GM23338 (cell line): ENCODE results near the gene DLGAP4. TPM values are rescaled to one million over a fixed set of nuclear protein-coding genes. Genes with fewer than 3 reads are reported as not detected.

Experiments
- ATAC-seq: fragments of 200-7000 bp; cut with Tn5 transposase; 3 replicates; pipeline ENCODE4 v1.9.1; 2020
- DNase-seq: peaks from one replicate; pipeline ENCODE4 v3.0.0-alpha.2; 2015; ENCODE audit warnings: low spot score
- H2AFZ ChIP-seq: fragments of 200-600 bp; sonication (generic); 2 replicates; pipeline ENCODE4 v1.8.0; 2016; ENCODE audit warnings: antibody characterized with exemption, mild to moderate bottlenecking, moderate library complexity
- H3F3A ChIP-seq: fragments of 200-600 bp; sonication (generic); replicated peaks from 2 replicates; pipeline ENCODE4 v1.8.0; 2017; ENCODE audit warnings: antibody characterized with exemption, mixed run types, low read depth
- H3K27ac ChIP-seq: fragments of 200-600 bp; sonication (generic); 2 replicates; pipeline ENCODE4 v1.6.1; 2016; ENCODE audit warnings: low read depth
- H3K27me3 ChIP-seq: fragments of 200-600 bp; sonication (generic); 2 replicates; pipeline ENCODE4 v1.8.0; 2016; ENCODE audit warnings: mild to moderate bottlenecking, mixed run types, moderate library complexity; ENCODE audit not compliant: insufficient read depth
- H3K36me3 ChIP-seq: fragments of 200-600 bp; sonication (generic); 2 replicates; pipeline ENCODE4 v1.8.0; 2016; ENCODE audit warnings: mild to moderate bottlenecking; ENCODE audit not compliant: insufficient read depth
- H3K4me1 ChIP-seq: fragments of 200-600 bp; sonication (generic); 2 replicates; pipeline ENCODE4 v1.8.0; 2016; ENCODE audit warnings: mild to moderate bottlenecking, moderate library complexity; ENCODE audit not compliant: insufficient read depth
- H3K4me2 ChIP-seq: fragments of 200-600 bp; sonication (generic); 2 replicates; pipeline ENCODE4 v1.7.1; 2017; ENCODE audit warnings: mixed run types
- H3K4me3 ChIP-seq: fragments of 200-600 bp; sonication (generic); 2 replicates; pipeline ENCODE4 v1.6.1; 2016; ENCODE audit warnings: mixed run types
- H3K79me2 ChIP-seq: fragments of 200-600 bp; sonication (generic); replicated peaks from 2 replicates; pipeline ENCODE4 v1.8.0; 2017; ENCODE audit warnings: mild to moderate bottlenecking; ENCODE audit not compliant: insufficient read depth
- H3K9me2 ChIP-seq: fragments of 200-600 bp; sonication (generic); 2 replicates; pipeline ENCODE4 v1.8.0; 2017; ENCODE audit not compliant: insufficient read depth
- H4K20me1 ChIP-seq: fragments of 200-600 bp; sonication (generic); replicated peaks from 2 replicates; pipeline ENCODE4 v1.8.0; 2017; ENCODE audit warnings: mild to moderate bottlenecking; ENCODE audit not compliant: insufficient read depth
- H3K27ac Mint-ChIP-seq: 2 replicates; pipeline ENCODE4 v1.8.0; 2020; ENCODE audit warnings: inconsistent platforms, mild to moderate bottlenecking, moderate library complexity, mixed read lengths
- H3K27me3 Mint-ChIP-seq: 3 replicates; pipeline ENCODE4 v1.8.0; 2022; ENCODE audit warnings: low read depth, mild to moderate bottlenecking, moderate library complexity, mixed read lengths, inconsistent platforms; ENCODE audit not compliant: insufficient read depth, poor library complexity
- H3K36me3 Mint-ChIP-seq: 3 replicates; pipeline ENCODE4 v1.8.0; 2021; ENCODE audit warnings: low read depth, mild to moderate bottlenecking, inconsistent platforms, moderate library complexity, mixed read lengths
- H3K4me1 Mint-ChIP-seq: 3 replicates; pipeline ENCODE4 v1.8.0; 2020; ENCODE audit warnings: mild to moderate bottlenecking, inconsistent platforms, mixed read lengths
- H3K4me3 Mint-ChIP-seq: 3 replicates; pipeline ENCODE4 v1.8.0; 2021; ENCODE audit warnings: moderate library complexity, mild to moderate bottlenecking, inconsistent platforms, mixed read lengths
- H3K9me3 Mint-ChIP-seq: 3 replicates; pipeline ENCODE4 v1.8.0; 2020; ENCODE audit warnings: moderate library complexity, mild to moderate bottlenecking, inconsistent platforms, mixed read lengths
- CREB1 ChIP-seq: fragments of 250-450 bp; sonication (Bioruptor Pico); IDR thresholded peaks from 2 replicates; pipeline ENCODE4 v1.5.0; 2020; ENCODE audit warnings: low read depth, mild to moderate bottlenecking, moderate library complexity
- CTCF ChIP-seq, 2 experiments: fragments of 200-600 bp in 1 of 2; sonication (generic) in 1 of 2; conservative IDR thresholded peaks; 2 replicates each; pipeline versions ENCODE4 v1.5.1 to v1.6.1; 2016 to 2017; ENCODE audit warnings: antibody characterized with exemption in 2 of 2, low read depth in 2 of 2, mild to moderate bottlenecking in 2 of 2, moderate library complexity in 1 of 2
- EZH2 ChIP-seq: fragments of 200-600 bp; sonication (generic); IDR thresholded peaks from one replicate; pipeline ENCODE4 v1.8.0; 2017; ENCODE audit warnings: antibody characterized with exemption, mild to moderate bottlenecking, low read depth; ENCODE audit not compliant: unreplicated experiment
- EZH2phosphoT487 ChIP-seq: fragments of 200-600 bp; sonication (generic); IDR thresholded peaks from one replicate; pipeline ENCODE4 v1.8.1; 2018; ENCODE audit warnings: antibody characterized with exemption; ENCODE audit not compliant: unreplicated experiment
- JUNB ChIP-seq: IDR thresholded peaks from one replicate; pipeline ENCODE4 v1.6.1; 2016; ENCODE audit warnings: antibody characterized with exemption; ENCODE audit not compliant: unreplicated experiment
- NANOG ChIP-seq: IDR thresholded peaks from 2 replicates; pipeline ENCODE4 v1.6.1; 2016; ENCODE audit warnings: antibody characterized with exemption, borderline replicate concordance
- POLR2AphosphoS5 ChIP-seq: IDR thresholded peaks from 2 replicates; pipeline ENCODE4 v1.6.1; 2016; ENCODE audit warnings: antibody characterized with exemption, low read depth
- STAT1 ChIP-seq: IDR thresholded peaks from one replicate; pipeline ENCODE4 v1.6.1; 2016; ENCODE audit warnings: antibody characterized with exemption; ENCODE audit not compliant: unreplicated experiment
- ZNF114 ChIP-seq: fragments of 250-450 bp; sonication (Bioruptor Pico); IDR thresholded peaks from 2 replicates; pipeline ENCODE4 v1.5.0; 2020; ENCODE audit warnings: mild to moderate bottlenecking, moderate library complexity
- ZNF331 ChIP-seq: fragments of 250-450 bp; sonication (Bioruptor Pico); IDR thresholded peaks from 2 replicates; pipeline ENCODE4 v1.5.0; 2020; ENCODE audit warnings: low read depth, mild to moderate bottlenecking, moderate library complexity
- ZNF462 ChIP-seq: fragments of 250-450 bp; sonication (Bioruptor Pico); IDR thresholded peaks from 2 replicates; pipeline ENCODE4 v1.5.0; 2020; ENCODE audit warnings: mild to moderate bottlenecking, moderate library complexity
- polyA plus RNA-seq: library from polyadenylated mRNA; unstranded; fragments of >200 nt; fragmentation: Nextera tagmentation; extraction: Ambion mirVana; gene quantifications from 2 replicates; pipeline ENCODE4 v1.2.1, GENCODE V29; 2016
- total RNA-seq: library from RNA; depleted of rRNA; stranded (reverse); fragments of >200 nt; shearing (Covaris generic); gene quantifications from 2 replicates; pipeline ENCODE4 v1.2.3, GENCODE V29; 2014
- TF ChIP-seq, protein P1 (sequence below): IDR thresholded peaks from one replicate; pipeline ENCODE4 v1.6.1; 2018; ENCODE audit warnings: antibody characterized with exemption; ENCODE audit not compliant: unreplicated experiment
- TF ChIP-seq, protein P2 (sequence below): IDR thresholded peaks from 2 replicates; pipeline ENCODE4 v1.6.1; 2016; ENCODE audit warnings: antibody characterized with exemption

DLGAP4 gene
- total and polyA plus RNA-seq, 2 experiments from 2014 or later = 46.1 to 52.2 TPM

DNA sequence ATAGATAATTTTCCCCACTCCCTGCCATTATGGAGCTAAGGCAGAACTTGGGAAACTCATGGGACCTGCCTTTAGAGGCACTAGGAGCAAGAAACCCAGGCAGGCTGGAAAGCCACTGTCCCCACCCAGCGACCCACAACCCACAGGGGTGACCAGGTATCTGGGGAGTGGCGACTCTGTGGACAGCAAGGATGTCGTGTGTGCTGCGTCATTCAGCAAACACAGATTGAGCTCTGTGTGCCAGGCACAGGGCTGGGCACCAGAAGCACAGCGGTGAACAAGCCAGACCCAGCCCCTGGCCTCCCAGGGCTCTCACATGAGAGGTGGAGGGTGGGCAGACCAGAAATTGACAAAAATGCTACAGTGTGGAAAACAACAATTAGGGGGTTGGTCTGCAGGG, 27.7 kb downstream of the DLGAP4 start:
- DNase-seq (no peak), ATAC-seq (no peak)
- TF ChIP-seq EZH2 (no peak), JUNB (no peak), EZH2phosphoT487 (no peak), ZNF331 (CRISPR knock-in tag) (no peak), STAT1 (no peak), ZNF462 (CRISPR knock-in tag) (no peak), POLR2AphosphoS5 (no peak), CTCF (conservative IDR thresholded peaks at IDR 0.05; ENCODE audit: low read depth in 2 of 2) (no peak), CREB1 (CRISPR knock-in tag) (no peak), ZNF114 (no peak), NANOG (no peak)
- TF ChIP-seq, protein P1, sequence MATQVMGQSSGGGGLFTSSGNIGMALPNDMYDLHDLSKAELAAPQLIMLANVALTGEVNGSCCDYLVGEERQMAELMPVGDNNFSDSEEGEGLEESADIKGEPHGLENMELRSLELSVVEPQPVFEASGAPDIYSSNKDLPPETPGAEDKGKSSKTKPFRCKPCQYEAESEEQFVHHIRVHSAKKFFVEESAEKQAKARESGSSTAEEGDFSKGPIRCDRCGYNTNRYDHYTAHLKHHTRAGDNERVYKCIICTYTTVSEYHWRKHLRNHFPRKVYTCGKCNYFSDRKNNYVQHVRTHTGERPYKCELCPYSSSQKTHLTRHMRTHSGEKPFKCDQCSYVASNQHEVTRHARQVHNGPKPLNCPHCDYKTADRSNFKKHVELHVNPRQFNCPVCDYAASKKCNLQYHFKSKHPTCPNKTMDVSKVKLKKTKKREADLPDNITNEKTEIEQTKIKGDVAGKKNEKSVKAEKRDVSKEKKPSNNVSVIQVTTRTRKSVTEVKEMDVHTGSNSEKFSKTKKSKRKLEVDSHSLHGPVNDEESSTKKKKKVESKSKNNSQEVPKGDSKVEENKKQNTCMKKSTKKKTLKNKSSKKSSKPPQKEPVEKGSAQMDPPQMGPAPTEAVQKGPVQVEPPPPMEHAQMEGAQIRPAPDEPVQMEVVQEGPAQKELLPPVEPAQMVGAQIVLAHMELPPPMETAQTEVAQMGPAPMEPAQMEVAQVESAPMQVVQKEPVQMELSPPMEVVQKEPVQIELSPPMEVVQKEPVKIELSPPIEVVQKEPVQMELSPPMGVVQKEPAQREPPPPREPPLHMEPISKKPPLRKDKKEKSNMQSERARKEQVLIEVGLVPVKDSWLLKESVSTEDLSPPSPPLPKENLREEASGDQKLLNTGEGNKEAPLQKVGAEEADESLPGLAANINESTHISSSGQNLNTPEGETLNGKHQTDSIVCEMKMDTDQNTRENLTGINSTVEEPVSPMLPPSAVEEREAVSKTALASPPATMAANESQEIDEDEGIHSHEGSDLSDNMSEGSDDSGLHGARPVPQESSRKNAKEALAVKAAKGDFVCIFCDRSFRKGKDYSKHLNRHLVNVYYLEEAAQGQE = no peak
- TF ChIP-seq, protein P2, sequence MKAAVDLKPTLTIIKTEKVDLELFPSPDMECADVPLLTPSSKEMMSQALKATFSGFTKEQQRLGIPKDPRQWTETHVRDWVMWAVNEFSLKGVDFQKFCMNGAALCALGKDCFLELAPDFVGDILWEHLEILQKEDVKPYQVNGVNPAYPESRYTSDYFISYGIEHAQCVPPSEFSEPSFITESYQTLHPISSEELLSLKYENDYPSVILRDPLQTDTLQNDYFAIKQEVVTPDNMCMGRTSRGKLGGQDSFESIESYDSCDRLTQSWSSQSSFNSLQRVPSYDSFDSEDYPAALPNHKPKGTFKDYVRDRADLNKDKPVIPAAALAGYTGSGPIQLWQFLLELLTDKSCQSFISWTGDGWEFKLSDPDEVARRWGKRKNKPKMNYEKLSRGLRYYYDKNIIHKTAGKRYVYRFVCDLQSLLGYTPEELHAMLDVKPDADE = no peak
- no peak overlapping the region for H3K4me3 ChIP-seq
- peak overlapping the region; percentile 69; the same call in 1 of the 2 replicates for H3K4me2 ChIP-seq
- no peak overlapping the region for H3K27ac ChIP-seq
- peaks cover 66% of the 10 kb centered on the region for H3K4me1 Mint-ChIP-seq
- H3K4me3 Mint-ChIP-seq = no peak overlapping the region
- H3K27me3 ChIP-seq = peaks cover 30% of the 10 kb centered on the region
- no peaks in the 10 kb centered on the region for H3F3A ChIP-seq
- H3K4me1 ChIP-seq = peaks cover 20% of the 10 kb centered on the region
- peaks cover 7% of the 10 kb centered on the region; the same call in 1 of the 2 replicates for H4K20me1 ChIP-seq
- no peaks in the 10 kb centered on the region for H3K36me3 ChIP-seq
- no peaks in the 10 kb centered on the region for H3K36me3 Mint-ChIP-seq
- H3K9me2 ChIP-seq = no peaks in the 10 kb centered on the region
- H3K9me3 Mint-ChIP-seq = no peaks in the 10 kb centered on the region
- H3K27ac Mint-ChIP-seq = no peak overlapping the region
- no peak overlapping the region for H2AFZ ChIP-seq
- peaks cover 45% of the 10 kb centered on the region for H3K27me3 Mint-ChIP-seq
- H3K79me2 ChIP-seq = no peaks in the 10 kb centered on the region
